A549 treated with dexamethasone at 1 μM for 4 hours (cell line): ENCODE data around the gene DPEP2NB. TPM values are rescaled to one million over a fixed set of nuclear protein-coding genes. Genes with fewer than 3 reads are reported as not detected.

ENCODE experiments used
- total RNA-seq: library from RNA; stranded (reverse); fragments of 200-300 nt; extraction: Qiagen RNA extraction; gene quantifications from 5 replicates; pipeline ENCODE4 v1.2.3, GENCODE V29; 2022

The DPEP2NB gene
- not detected in 5 replicates for total RNA-seq

DNA sequence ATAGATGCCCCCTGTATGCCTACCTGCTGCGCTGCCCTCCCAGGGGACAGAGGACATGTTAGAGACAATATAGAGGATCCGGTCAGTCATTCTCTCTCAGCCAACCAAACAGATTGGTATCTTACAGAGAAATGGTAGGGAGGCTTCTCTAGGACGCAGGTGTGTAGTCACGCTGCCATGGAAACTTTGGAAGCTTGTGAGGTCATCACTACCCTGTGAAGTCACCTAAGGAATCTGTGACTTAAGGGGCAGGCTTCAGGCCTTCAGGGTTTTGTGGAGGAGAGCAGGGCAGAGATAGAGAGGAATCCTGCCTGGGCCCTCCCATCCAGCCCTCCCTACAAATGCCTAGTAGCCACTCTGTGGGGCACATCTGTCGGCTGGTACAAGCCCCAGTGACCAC lies at the start of gene DPEP2NB:
TSS of gene DPEP2NB (minus strand) at position 231 of the 400 bp plus-strand sequence. CDS start at position 90, 141 bp downstream.

DNA sequence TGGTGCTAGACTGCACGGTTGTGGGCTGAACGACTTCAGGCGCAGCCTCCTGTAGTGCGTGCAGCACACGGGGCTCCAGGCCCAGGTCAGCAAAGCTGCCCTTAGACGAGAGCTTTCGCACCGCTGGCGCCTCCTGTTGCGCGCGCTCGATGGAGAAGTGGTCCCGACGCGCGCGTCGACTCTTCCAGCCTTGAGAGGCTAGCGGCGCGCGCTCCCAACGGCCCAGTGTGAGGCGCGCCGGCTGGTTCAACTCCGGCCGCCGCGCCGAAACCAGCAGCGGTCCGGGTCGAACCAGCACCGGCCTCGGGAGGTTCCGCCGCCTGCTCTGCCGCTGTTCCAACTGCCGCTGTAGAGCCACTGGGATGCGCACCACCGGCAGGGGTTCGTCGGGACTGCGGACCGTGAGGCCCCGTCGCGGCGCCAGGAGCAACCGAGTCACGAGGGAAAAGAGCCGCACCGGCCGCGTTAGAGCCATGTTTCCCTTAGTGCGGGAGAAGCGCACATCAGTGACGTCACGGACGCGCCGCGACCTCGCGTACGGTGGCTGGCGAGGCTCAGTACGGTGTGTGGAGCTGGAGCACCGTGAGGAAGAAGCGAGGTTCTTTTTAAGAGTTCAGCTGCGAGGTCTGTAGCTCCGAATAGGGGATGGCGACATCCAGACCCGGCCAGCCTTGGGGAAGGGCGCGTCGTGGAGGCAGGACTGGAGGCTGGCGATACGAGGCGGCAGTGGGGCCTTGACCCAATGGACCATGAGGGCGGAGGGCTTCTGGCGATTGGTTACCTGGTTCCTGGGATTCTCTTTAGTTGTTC lies 7.2 kb upstream of the DPEP2NB start, which contains the start of the genes DDX28 and DUS2:
TSS of gene DDX28 (minus strand) at position 505 of the 810 bp plus-strand sequence. CDS start at position 475, 30 bp downstream.
TSS of gene DUS2 (plus strand) at position 557 of the 810 bp plus-strand sequence. CDS start 14,740 bp downstream, outside the sequence.

DNA sequence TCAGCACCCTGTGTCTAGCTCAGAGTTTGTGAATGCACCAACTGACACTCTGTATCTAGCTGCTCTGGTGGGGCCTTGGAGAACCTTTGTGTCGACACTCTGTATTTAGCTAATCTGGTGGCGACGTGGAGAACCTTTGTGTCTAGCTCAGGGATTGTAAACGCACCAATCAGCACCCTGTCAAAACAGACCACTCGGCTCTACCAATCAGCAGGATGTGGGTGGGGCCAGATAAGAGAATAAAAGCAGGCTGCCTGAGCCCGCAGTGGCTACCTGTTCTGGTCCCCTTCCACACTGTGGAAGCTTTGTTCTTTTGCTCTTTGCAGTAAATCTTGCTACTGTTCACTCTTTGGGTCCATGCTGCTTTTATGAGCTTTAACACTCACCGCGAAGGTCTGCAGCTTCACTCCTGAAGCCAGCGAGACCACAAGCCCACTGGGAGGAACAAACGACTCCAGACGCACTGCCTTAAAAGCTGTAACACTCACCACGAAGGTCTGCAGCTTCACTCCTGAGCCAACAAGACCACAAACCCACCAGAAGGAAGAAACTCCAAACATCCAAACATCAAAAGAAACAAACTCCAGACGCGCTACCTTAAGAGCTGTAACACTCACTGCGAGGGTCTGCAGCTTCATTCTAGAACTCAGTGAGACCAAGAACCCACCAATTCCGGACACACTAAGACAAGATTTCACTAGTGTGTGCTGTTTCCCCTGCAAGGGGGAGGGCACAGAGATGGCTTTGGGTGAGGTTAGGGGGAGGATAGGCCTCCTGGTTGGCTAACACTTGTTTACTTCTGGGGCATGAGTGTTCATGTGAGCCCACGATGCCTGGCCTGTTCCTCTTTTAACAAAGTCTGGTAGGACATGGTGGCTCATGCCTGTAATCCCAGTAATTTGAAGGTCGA lies 16.7 kb downstream of the DPEP2NB start, which contains the start of gene DPEP2:
TSS of gene DPEP2 (minus strand) at position 706 of the 910 bp plus-strand sequence. CDS start 6,272 bp downstream, outside the sequence.

GRCh38 chr16:67979955-67980678 lies 35.6 kb downstream of the DPEP2NB start, which contains the start of gene DPEP3:
DPEP3 (minus strand) TSS chr16:67980499; CDS start chr16:67980380, 119 bp downstream.

DNA sequence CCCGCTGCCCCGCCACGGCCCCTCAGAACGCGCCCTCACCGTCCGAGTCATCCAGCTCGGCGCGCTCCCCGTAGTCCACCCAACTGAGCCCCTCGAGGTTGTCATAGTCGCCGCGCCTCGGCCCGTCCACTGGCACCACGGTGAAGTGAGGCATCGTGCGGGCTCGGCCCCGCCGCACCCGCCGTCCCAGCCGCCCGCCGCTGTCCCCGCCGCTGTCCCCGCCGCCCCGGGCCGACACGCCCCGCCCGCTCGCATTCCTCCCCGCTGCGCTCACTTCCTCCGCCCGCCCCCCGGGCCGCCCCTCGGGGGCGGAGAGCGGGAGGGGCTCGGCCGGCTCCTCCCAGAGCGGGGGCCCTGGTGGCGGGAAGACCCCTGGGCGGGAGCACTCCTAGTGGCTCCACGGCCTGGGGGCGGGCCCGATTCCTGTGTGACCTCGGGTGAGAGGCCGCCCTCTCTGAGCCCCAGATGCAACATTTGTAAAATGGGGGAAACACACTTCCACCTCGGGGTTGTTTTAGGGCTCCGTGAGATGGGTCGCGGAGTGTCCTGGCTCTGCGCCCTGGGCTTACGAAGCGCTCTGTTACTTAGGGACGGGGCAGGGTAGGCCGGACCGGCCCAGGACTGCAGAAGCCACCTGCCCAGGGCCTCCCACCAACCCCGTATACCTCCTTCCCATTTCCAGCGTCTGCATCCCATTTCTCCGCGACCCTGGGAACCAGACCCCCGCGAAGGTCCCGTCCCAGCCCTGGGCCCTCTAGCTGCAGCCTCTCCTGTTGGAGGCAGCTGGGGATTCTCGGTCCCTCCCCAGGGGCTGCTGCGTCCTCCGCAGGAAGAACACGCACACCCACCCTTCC lies 47.1 kb downstream of the DPEP2NB start, which contains the start of gene SLC12A4:
TSS of gene SLC12A4 (minus strand) at position 238 of the 854 bp plus-strand sequence. CDS start at position 154, 84 bp downstream.

Other genes starting within 250 kb of the DPEP2NB start
- 6.6 to 10.3 TPM (median 9.8 TPM) in 5 replicates for gene RANBP10, start 209.4 kb downstream of the DPEP2NB start, total RNA-seq
- 0.25 to 0.67 TPM (median 0.52 TPM) in 5 replicates for gene TSNAXIP1, start 209.0 kb downstream of the DPEP2NB start, total RNA-seq
- 26.2 to 39.1 TPM (median 37.6 TPM) in 5 replicates for gene THAP11, start 173.6 kb downstream of the DPEP2NB start, total RNA-seq
- 240 to 275 TPM (median 248 TPM) in 5 replicates for gene NUTF2, start 169.0 kb downstream of the DPEP2NB start, total RNA-seq
- 19.9 to 28.0 TPM (median 26.0 TPM) in 5 replicates for gene CENPT, start 168.2 kb downstream of the DPEP2NB start, total RNA-seq
- 42.2 to 69.2 TPM (median 59.8 TPM) in 5 replicates for gene EDC4, start 142.9 kb downstream of the DPEP2NB start, total RNA-seq
- gene NRN1L, start 131.0 kb downstream of the DPEP2NB start, total RNA-seq, result 0.29 to 0.32 TPM in 2 of 5 replicates, not detected in the others
- 10.6 to 16.1 TPM (median 14.7 TPM) in 5 replicates for gene PSKH1, start 122.7 kb downstream of the DPEP2NB start, total RNA-seq
- 0.63 to 2.0 TPM (median 1.5 TPM) in 5 replicates for gene CTRL, start 84.0 kb downstream of the DPEP2NB start, total RNA-seq
- gene PSMB10, start 79.1 kb downstream of the DPEP2NB start, total RNA-seq, result 37.3 to 47.5 TPM (median 39.7 TPM) in 5 replicates
- gene LCAT, start 71.8 kb downstream of the DPEP2NB start, total RNA-seq, result 5.3 to 11.1 TPM (median 11.0 TPM) in 5 replicates
- gene SLC12A4, start 47.3 kb downstream of the DPEP2NB start, total RNA-seq, result 14.8 to 35.2 TPM (median 27.8 TPM) in 5 replicates
- gene DPEP3, start 35.4 kb downstream of the DPEP2NB start, total RNA-seq, result not detected in 5 replicates
- gene DPEP2, start 16.4 kb downstream of the DPEP2NB start, total RNA-seq, result not detected in 5 replicates
- gene DDX28, start 7.3 kb upstream of the DPEP2NB start, total RNA-seq, result 17.1 to 18.0 TPM (median 17.3 TPM) in 5 replicates
- gene DUS2, start 7.4 kb upstream of the DPEP2NB start, total RNA-seq, result 16.3 to 17.5 TPM (median 17.3 TPM) in 5 replicates
- gene NFATC3, start 69.5 kb upstream of the DPEP2NB start, total RNA-seq, result 12.0 to 17.9 TPM (median 16.5 TPM) in 5 replicates
- gene ESRP2, start 220.2 kb upstream of the DPEP2NB start, total RNA-seq, result 0.06 to 0.11 TPM (median 0.08 TPM) in 4 of 5 replicates, not detected in the other
- 11.6 to 16.2 TPM (median 14.2 TPM) in 5 replicates for gene PLA2G15, start 229.5 kb upstream of the DPEP2NB start, total RNA-seq
- gene SLC7A6, start 248.6 kb upstream of the DPEP2NB start, total RNA-seq, result 26.4 to 44.0 TPM (median 34.2 TPM) in 5 replicates